Stomach (tissue), 9 donors: ENCODE data around the gene GSTM5. TPM values are rescaled to one million over a fixed set of nuclear protein-coding genes. Genes with fewer than 3 reads are reported as not detected.
A peak's percentile ranks its signal among the peaks of the same experiment; 100 is the strongest.
"Not testable (repeated sequence)": the region's sequence is repeated elsewhere in the genome, so short reads cannot be mapped to it uniquely, and the experiment has no call there.

Experiments used
- DNase-seq, 2 donors: peaks; one replicate each; pipeline versions ENCODE4 v3.0.0 to v3.0.0-alpha.2; 2013 to 2019
- H3K27ac ChIP-seq, 5 donors: fragments of 200-600 bp in 4 of 5; sonication (generic) in 4 of 5; one replicate each; pipeline ENCODE4 v1.5.1; 2013 to 2019; ENCODE audit warnings: mild to moderate bottlenecking in 1 of 5, moderate library complexity in 1 of 5
- H3K27me3 ChIP-seq, 3 donors: fragments of 200-600 bp; sonication (generic); one replicate each; pipeline ENCODE4 v1.5.1; 2017 to 2019; ENCODE audit warnings: mixed run types in 1 of 3
- H3K36me3 ChIP-seq, 4 donors: fragments of 200-600 bp; sonication (generic); 1 replicate in 3 of 4; 2 replicates in 1 of 4; pipeline ENCODE4 v1.5.1; 2016 to 2019
- H3K4me1 ChIP-seq, 4 donors: fragments of 200-600 bp; sonication (generic); one replicate each; pipeline ENCODE4 v1.5.1; 2016 to 2019
- H3K4me3 ChIP-seq, 4 donors: fragments of 200-600 bp; sonication (generic) in 3 of 4; one replicate each; pipeline ENCODE4 v1.5.1; 2016 to 2019; ENCODE audit warnings: mild to moderate bottlenecking in 1 of 4
- H3K9me3 ChIP-seq, 4 donors: fragments of 200-600 bp; sonication (generic); one replicate each; pipeline ENCODE4 v1.5.1; 2016 to 2019
- EP300 ChIP-seq: sonication (generic); formaldehyde crosslinking; IDR thresholded peaks from one replicate; pipeline ENCODE4 v1.6.1; 2017; ENCODE audit warnings: antibody characterized with exemption
- POLR2A ChIP-seq, 4 donors: fragments of 450-650 bp; IDR thresholded peaks; one replicate each; pipeline ENCODE4 v1.6.1; 2016; ENCODE audit warnings: antibody characterized with exemption in 4 of 4, control low read depth in 2 of 4, mild to moderate bottlenecking in 1 of 4, moderate library complexity in 1 of 4
- POLR2AphosphoS5 ChIP-seq, 3 donors: sonication (generic); formaldehyde crosslinking; IDR thresholded peaks; one replicate each; pipeline ENCODE4 v1.6.1; 2016; ENCODE audit warnings: antibody characterized with exemption in 3 of 3
- WGBS, 5 donors: extraction: QIAGEN DNeasy Blood & Tissue Kit in 3 of 5; methylation state at CpG; one replicate each; pipeline versions ENCODE4 v1.1.5 to v1.1.7; 2013 to 2018; 5-methylcytosine and 5-hydroxymethylcytosine counted together
- intact Hi-C: fragments of 100-400 bp; cut with DNase I; formaldehyde crosslinking; loops from one replicate; pipeline ENCODE4 v1.15.1; 2023; ENCODE audit warnings: low total_unique reads
- polyA plus RNA-seq, 3 donors: library from polyadenylated mRNA; stranded (reverse); fragments of 200-250 nt; gene quantifications; one replicate each; pipeline ENCODE4 v1.2.3, GENCODE V29; 2013
- total RNA-seq, 5 donors: library from RNA; depleted of rRNA; stranded (reverse); fragments of >200 nt; gene quantifications; one replicate each; pipeline versions ENCODE4 v1.1.0 to v1.2.3, GENCODE V29; 2014 to 2016
- TF ChIP-seq, protein P1 (sequence below), 7 experiments: fragments of 450-650 bp in 4 of 7; fragments of 200-600 bp in 3 of 7; sonication (generic) in 3 of 7; IDR thresholded peaks; one replicate each; pipeline ENCODE4 v1.5.1; 2016 to 2019; ENCODE audit warnings: antibody characterized with exemption in 7 of 7, control low read depth in 2 of 7, mild to moderate bottlenecking in 1 of 7
- donor health status: healthy with polysubstance abuse.
- donor health status: Bipolar disorder and iron deficiency.
- donor health status: healthy.

The GSTM5 gene
- total and polyA plus RNA-seq, 8 donors, result 1.4 to 35.6 (median 16.7) TPM; not detected in 2

DNA sequence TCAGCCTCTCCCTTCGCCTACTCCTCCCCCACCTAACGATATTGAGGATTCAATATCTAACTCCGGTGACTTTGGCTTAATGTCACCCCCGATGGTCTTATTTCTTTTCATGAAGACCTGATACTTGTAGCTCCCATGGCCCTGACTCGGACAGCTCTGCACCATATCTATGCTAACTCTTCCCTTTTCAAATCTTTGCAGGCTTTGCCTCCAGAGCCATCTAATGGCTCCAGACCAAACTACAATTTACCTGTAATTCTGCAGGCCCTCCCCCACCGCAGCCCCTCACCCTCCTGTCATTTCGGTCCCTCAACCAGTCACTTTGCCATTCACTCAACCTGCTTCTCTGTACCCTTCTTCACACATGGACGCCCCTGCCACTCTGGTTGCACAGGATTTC, 7.9 kb upstream of the GSTM5 start:
- Histone ChIP-seq H3K4me1 (peaks cover 0 to 11% (median 2%) of the 10 kb centered on the region in 4 donors), H3K36me3 (no peaks in the 10 kb centered on the region), H3K4me3 (no peak overlapping the region), H3K27me3 (no peaks in the 10 kb centered on the region), H3K27ac (no peak overlapping the region), H3K9me3 (peaks cover 0 to 16% (median 0%) of the 10 kb centered on the region in 4 donors)
- intact Hi-C loops, result no loop called here
- TF ChIP-seq, protein P1, sequence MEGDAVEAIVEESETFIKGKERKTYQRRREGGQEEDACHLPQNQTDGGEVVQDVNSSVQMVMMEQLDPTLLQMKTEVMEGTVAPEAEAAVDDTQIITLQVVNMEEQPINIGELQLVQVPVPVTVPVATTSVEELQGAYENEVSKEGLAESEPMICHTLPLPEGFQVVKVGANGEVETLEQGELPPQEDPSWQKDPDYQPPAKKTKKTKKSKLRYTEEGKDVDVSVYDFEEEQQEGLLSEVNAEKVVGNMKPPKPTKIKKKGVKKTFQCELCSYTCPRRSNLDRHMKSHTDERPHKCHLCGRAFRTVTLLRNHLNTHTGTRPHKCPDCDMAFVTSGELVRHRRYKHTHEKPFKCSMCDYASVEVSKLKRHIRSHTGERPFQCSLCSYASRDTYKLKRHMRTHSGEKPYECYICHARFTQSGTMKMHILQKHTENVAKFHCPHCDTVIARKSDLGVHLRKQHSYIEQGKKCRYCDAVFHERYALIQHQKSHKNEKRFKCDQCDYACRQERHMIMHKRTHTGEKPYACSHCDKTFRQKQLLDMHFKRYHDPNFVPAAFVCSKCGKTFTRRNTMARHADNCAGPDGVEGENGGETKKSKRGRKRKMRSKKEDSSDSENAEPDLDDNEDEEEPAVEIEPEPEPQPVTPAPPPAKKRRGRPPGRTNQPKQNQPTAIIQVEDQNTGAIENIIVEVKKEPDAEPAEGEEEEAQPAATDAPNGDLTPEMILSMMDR (IDR thresholded peaks at IDR 0.05), result no peak
- TF ChIP-seq EP300 (no peak), POLR2A (IDR thresholded peaks at IDR 0.05) (no peak)
- no peak for DNase-seq
- WGBS, 5 donors, result 74 to 90% (median 79%) methylated on average over 8 of the region's 8 CpGs

DNA sequence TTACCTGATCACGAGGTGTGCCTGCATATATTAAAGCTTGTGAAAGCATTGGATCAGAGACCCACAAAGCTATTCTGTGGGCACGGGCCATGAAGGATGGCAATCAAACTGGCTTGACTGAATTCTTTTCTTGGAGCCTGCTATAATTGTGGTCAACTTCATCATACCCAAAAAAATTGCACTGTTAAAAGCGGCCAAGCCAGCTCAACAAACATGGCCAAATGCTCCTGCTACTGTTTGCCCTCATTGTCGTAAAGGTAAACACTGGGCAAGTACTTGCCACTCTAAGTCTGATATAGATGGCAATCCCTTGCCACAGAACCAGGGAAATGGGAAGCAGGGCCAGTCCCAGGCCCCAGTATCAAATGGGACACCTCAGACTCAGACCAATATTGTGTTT, 6.6 kb upstream of the GSTM5 start:
- DNase-seq, result peak in 1 of 2 donors; percentile 63
- TF ChIP-seq, protein P1 (IDR thresholded peaks at IDR 0.05), result no peak
- TF ChIP-seq POLR2AphosphoS5 (IDR thresholded peaks at IDR 0.05), result peak in 2 of 3 donors; percentile 38 to 42
- H3K27ac ChIP-seq, result peak overlapping the region in 4 of 5 donors; percentile 22 to 76 (median 40)
- H3K9me3 ChIP-seq, result peaks cover 0 to 19% (median 0%) of the 10 kb centered on the region in 4 donors
- no peaks in the 10 kb centered on the region for H3K36me3 ChIP-seq
- H3K4me3 ChIP-seq, result no peak overlapping the region
- intact Hi-C loops, result no loop called here
- no peaks in the 10 kb centered on the region for H3K27me3 ChIP-seq
- 38 to 76% (median 48%) methylated on average over 4 of the region's 4 CpGs for WGBS, 5 donors
- peaks cover 0 to 11% (median 2%) of the 10 kb centered on the region in 4 donors for H3K4me1 ChIP-seq

DNA sequence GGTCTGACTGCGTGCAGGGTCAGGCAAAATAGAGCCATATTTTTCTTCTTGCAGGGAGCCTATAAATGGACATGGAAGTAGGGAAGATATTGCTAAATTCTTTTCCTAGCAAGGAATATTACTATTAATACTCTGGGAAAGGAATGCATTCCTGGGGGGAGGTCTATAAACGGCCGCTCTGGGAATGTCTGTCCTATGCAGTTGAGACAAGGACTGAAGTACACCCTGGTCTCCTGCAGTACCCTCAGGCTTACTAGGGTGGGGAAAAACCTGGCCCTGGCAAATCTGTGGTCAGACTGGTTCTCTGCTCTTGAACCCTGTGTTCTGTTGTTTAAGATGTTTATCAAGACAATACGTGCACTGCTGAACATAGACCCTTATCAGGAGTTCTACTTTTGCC, 3.1 kb upstream of the GSTM5 start:
- intact Hi-C loops, DNase-seq, H3K36me3 ChIP-seq, H3K27me3 ChIP-seq, H3K4me3 ChIP-seq, H3K27ac ChIP-seq: not testable (repeated sequence)
- peaks cover 0 to 11% (median 4%) of the 10 kb centered on the region in 4 donors for H3K4me1 ChIP-seq
- H3K9me3 ChIP-seq, result peaks cover 0 to 11% (median 0%) of the 10 kb centered on the region in 4 donors
- WGBS, 5 donors, result 59 to 90% (median 73%) methylated on average over 4 of the region's 4 CpGs

DNA sequence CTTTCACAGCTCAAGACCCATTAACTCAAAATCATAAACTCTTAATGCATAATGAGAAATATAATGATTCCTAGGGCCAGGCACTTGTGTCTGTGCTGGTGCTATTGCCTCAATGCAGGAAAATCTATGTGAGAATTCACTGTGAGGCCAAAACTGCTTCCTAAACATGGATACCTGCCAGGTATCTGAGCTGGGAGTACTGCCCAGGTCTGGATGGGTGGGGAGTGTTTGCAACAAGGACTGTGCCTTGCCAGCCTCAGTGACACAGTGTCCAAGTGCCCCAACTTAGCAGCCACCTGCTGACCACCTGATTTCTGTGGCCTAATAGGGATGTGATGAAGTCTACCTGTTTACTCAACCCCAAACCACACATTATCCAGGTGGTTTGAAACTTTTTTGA, 2.2 kb upstream of the GSTM5 start:
- peak in 1 of 2 donors; percentile 66 for DNase-seq
- Histone ChIP-seq H3K9me3 (peaks cover 0 to 11% (median 0%) of the 10 kb centered on the region in 4 donors), H3K4me1 (peaks cover 0 to 10% (median 4%) of the 10 kb centered on the region in 4 donors)
- H3K36me3 ChIP-seq, H3K27ac ChIP-seq, intact Hi-C loops, H3K4me3 ChIP-seq, H3K27me3 ChIP-seq: not testable (repeated sequence)

DNA sequence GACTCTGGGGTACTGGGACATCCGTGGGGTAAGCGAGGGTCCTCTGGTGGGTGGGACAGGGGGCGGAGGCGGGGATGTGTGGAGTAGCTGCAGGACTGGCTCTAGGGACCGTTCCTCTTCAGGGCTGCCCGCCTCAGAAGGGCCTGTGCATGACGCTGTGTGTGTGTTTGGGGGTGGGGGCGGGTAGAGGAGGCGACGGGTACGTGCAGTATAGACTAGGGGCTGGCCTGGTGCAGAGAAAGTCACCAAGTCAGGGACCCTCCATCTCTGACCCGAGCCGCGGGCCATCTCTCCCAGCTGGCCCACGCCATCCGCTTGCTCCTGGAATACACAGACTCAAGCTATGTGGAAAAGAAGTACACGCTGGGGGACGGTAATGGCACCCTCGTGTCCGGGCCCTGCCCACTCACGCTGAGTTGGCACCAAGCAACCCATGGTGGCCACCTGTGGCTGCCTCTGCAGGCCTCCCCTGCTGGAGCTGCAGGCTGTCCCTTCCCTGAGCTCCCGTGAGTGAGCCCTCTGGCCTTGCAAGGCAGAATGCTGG, 342 bp downstream of the GSTM5 start:
- 59 to 75% (median 64%) methylated on average over 15 to 22 of the region's 22 CpGs for WGBS, 5 donors
- Histone ChIP-seq H3K27ac (peak overlapping the region in 2 of 5 donors; percentile 53 to 58), H3K4me1 (peaks cover 0 to 14% (median 6%) of the 10 kb centered on the region in 4 donors), H3K36me3 (no peaks in the 10 kb centered on the region), H3K27me3 (peaks cover 0 to 8% (median 0%) of the 10 kb centered on the region in 3 donors), H3K4me3 (peak overlapping the region; percentile 32 to 42 (median 36)), H3K9me3 (peaks cover 0 to 11% (median 0%) of the 10 kb centered on the region in 4 donors)
- TF ChIP-seq EP300, result no peak
- no peak for TF ChIP-seq POLR2A (IDR thresholded peaks at IDR 0.05)
- no peak for TF ChIP-seq POLR2AphosphoS5 (IDR thresholded peaks at IDR 0.05)
- TF ChIP-seq, protein P1 (IDR thresholded peaks at IDR 0.05), result no peak
- DNase-seq, result no peak
- intact Hi-C loops, result no loop called here
